ENCODE data around the gene MACROH2A2. TPM values are rescaled to one million over a fixed set of nuclear protein-coding genes. Genes with fewer than 3 reads are reported as not detected.
"Not testable (repeated sequence)": the region's sequence is repeated elsewhere in the genome, so short reads cannot be mapped to it uniquely, and the experiment has no call there.

The MACROH2A2 gene
- total RNA-seq, 1 donor from 2014 or later = 15.5 TPM

- Histone ChIP-seq H3K4me1 (no peaks in the 10 kb centered on the region), H3K4me3 (no peak overlapping the region), H3K9me3 (no peaks in the 10 kb centered on the region), H3K27me3 (no peaks in the 10 kb centered on the region), H3K36me3 (no peaks in the 10 kb centered on the region), H3K27ac (no peak overlapping the region)
- DNase-seq (ENCODE audit: extremely low spot score in 2 of 2) = no peak
- intact Hi-C loops (cut with DNase I) = no loop called here
- TF ChIP-seq POLR2A (IDR thresholded peaks at IDR 0.05) = no peak
- no peak for TF ChIP-seq POLR2AphosphoS5 (IDR thresholded peaks at IDR 0.05; ENCODE audit: insufficient read depth in 1 of 2, low read depth in 1 of 2)
- TF ChIP-seq CTCF (IDR thresholded peaks at IDR 0.05) = no peak
These were observed 18.4 kb upstream of the MACROH2A2 start for GRCh38 chr10:70034232-70034631.

- intact Hi-C loops (cut with DNase I) = no loop called here
- no peak for TF ChIP-seq CTCF (IDR thresholded peaks at IDR 0.05)
- TF ChIP-seq POLR2AphosphoS5 (IDR thresholded peaks at IDR 0.05; ENCODE audit: insufficient read depth in 1 of 2, low read depth in 1 of 2) = no peak
- TF ChIP-seq POLR2A (IDR thresholded peaks at IDR 0.05) = no peak
These were observed 17.1 kb upstream of the MACROH2A2 start for GRCh38 chr10:70035531-70035930.

GRCh38 chr10:70038923-70039322, 13.7 kb upstream of the MACROH2A2 start:
- TF ChIP-seq POLR2AphosphoS5 (IDR thresholded peaks at IDR 0.05; ENCODE audit: insufficient read depth in 1 of 2, low read depth in 1 of 2) (no peak), CTCF (IDR thresholded peaks at IDR 0.05) (no peak), POLR2A (IDR thresholded peaks at IDR 0.05) (no peak)
- Histone ChIP-seq H3K4me1 (no peaks in the 10 kb centered on the region), H3K36me3 (no peaks in the 10 kb centered on the region), H3K4me3 (no peak overlapping the region), H3K27ac (no peak overlapping the region), H3K27me3 (no peaks in the 10 kb centered on the region), H3K9me3 (no peaks in the 10 kb centered on the region)
- intact Hi-C loops (cut with DNase I) = no loop called here
- no peak for DNase-seq (ENCODE audit: extremely low spot score in 2 of 2)

More at GRCh38 chr10:70035531-70035930, 17.1 kb upstream of the MACROH2A2 start:
- Histone ChIP-seq H3K9me3 (no peaks in the 10 kb centered on the region), H3K36me3 (no peaks in the 10 kb centered on the region), H3K4me1 (no peaks in the 10 kb centered on the region), H3K27me3 (no peaks in the 10 kb centered on the region), H3K27ac (no peak overlapping the region), H3K4me3 (no peak overlapping the region)
- DNase-seq (ENCODE audit: extremely low spot score in 2 of 2) = no peak

- Histone ChIP-seq H3K27me3 (no peaks in the 10 kb centered on the region), H3K4me1 (no peaks in the 10 kb centered on the region), H3K4me3 (no peak overlapping the region), H3K36me3 (no peaks in the 10 kb centered on the region), H3K9me3 (no peaks in the 10 kb centered on the region), H3K27ac (no peak overlapping the region)
- intact Hi-C loops (cut with DNase I) = no loop called here
- TF ChIP-seq POLR2AphosphoS5 (IDR thresholded peaks at IDR 0.05; ENCODE audit: insufficient read depth in 1 of 2, low read depth in 1 of 2) (no peak), CTCF (IDR thresholded peaks at IDR 0.05) (no peak), POLR2A (IDR thresholded peaks at IDR 0.05) (no peak)
- DNase-seq (ENCODE audit: extremely low spot score in 2 of 2) = no peak
These were observed 11.6 kb upstream of the MACROH2A2 start for GRCh38 chr10:70041016-70041415.

GRCh38 chr10:70041739-70042138, 10.9 kb upstream of the MACROH2A2 start:
- H3K4me3 ChIP-seq; DNase-seq (ENCODE audit: extremely low spot score in 2 of 2); intact Hi-C loops (cut with DNase I); H3K27ac ChIP-seq; H3K9me3 ChIP-seq; H3K36me3 ChIP-seq; H3K27me3 ChIP-seq; H3K4me1 ChIP-seq: not testable (repeated sequence)

- DNase-seq (ENCODE audit: extremely low spot score in 2 of 2); H3K4me1 ChIP-seq; H3K36me3 ChIP-seq; H3K27ac ChIP-seq; H3K9me3 ChIP-seq; H3K4me3 ChIP-seq; H3K27me3 ChIP-seq; intact Hi-C loops (cut with DNase I): not testable (repeated sequence)
These were observed 5.6 kb upstream of the MACROH2A2 start for GRCh38 chr10:70047066-70047465.
